HepG2 (cell line): Measurements from ENCODE around the gene MAP3K7CL. TPM values are rescaled to one million over a fixed set of nuclear protein-coding genes. Genes with fewer than 3 reads are reported as not detected.

ENCODE experiments used
- ATAC-seq: fragments of 200-7000 bp; cut with Tn5 transposase; 3 replicates; pipeline ENCODE4 v1.9.1; 2020; ENCODE audit warnings: mild to moderate bottlenecking, moderate library complexity
- BruUV-seq: library from RNA; stranded (reverse); fragments of 400-500 nt; replicated peaks from 2 replicates; lab custom pipeline; 2021; lab: Mats Ljungman, UMichigan
- CTCF ChIA-PET: fragments of 300-600 bp; formaldehyde crosslinking; extraction: SDS; loops from one replicate; lab custom pipeline; 2021; ENCODE audit warnings: low total read pairs, inconsistent platforms, low intra/inter-chr PET ratio; lab: Yijun Ruan, JAX
- POLR2A ChIA-PET: fragments of 350-600 bp; sonication (Branson Sonifier 250); formaldehyde crosslinking; loops from one replicate; lab custom pipeline; 2020; ENCODE audit warnings: antibody characterized with exemption, inconsistent platforms; lab: Yijun Ruan, JAX
- DNase-seq: peaks from one replicate; pipeline ENCODE4 v3.0.0-alpha.2; 2015; ENCODE audit warnings: low spot score
- FAIRE-seq: peaks from 3 replicates; lab custom pipeline; 2011; peaks lifted over from hg19 to GRCh38; lab: Jason Lieb, UNC
- H2AFZ ChIP-seq: one replicate; pipeline ENCODE4 v1.6.1; 2011; ENCODE audit warnings: low read length, inconsistent platforms
- H3K27ac ChIP-seq: fragments of 300-600 bp; 3 replicates; pipeline ENCODE4 v1.8.0; 2011; ENCODE audit warnings: mixed run types, mild to moderate bottlenecking, mixed read lengths, low read length, inconsistent platforms; ENCODE audit not compliant: insufficient read depth; ENCODE audit errors: extremely low read length
- H3K27me3 ChIP-seq, 2 experiments: fragments of 200-600 bp in 1 of 2; 2 replicates in 1 of 2; 3 replicates in 1 of 2; pipeline versions ENCODE4 v1.6.0 to v1.8.0; 2011; ENCODE audit warnings: low read length in 2 of 2, mild to moderate bottlenecking in 2 of 2, moderate library complexity in 2 of 2, inconsistent platforms in 1 of 2; ENCODE audit not compliant: insufficient read depth in 2 of 2, control insufficient read depth in 1 of 2
- H3K36me3 ChIP-seq, 2 experiments: fragments of 200-600 bp in 1 of 2; replicated peaks in 1 of 2; 2 replicates in 1 of 2; 3 replicates in 1 of 2; pipeline versions ENCODE4 v1.5.1 to v1.8.0; 2011; ENCODE audit warnings: low read length in 2 of 2, inconsistent platforms in 1 of 2; ENCODE audit not compliant: insufficient read depth in 2 of 2, control insufficient read depth in 1 of 2
- H3K4me1 ChIP-seq: 2 replicates; pipeline ENCODE4 v1.5.1; 2012; ENCODE audit warnings: low read length, inconsistent platforms; ENCODE audit not compliant: insufficient read depth
- H3K4me2 ChIP-seq: 2 replicates; pipeline ENCODE4 v1.6.0; 2011; ENCODE audit warnings: low read depth, low read length, inconsistent platforms
- H3K4me3 ChIP-seq, 3 experiments: fragments of 200-600 bp in 1 of 3; sonication (generic), shearing (Covaris generic) in 1 of 3; replicated peaks in 1 of 3; 2 replicates each; pipeline ENCODE4 v1.5.1; 2011 to 2016; ENCODE audit warnings: low read length in 3 of 3, inconsistent platforms in 2 of 3, low read depth in 2 of 3, mild to moderate bottlenecking in 2 of 3, control low read depth in 1 of 3, mixed read lengths in 1 of 3; ENCODE audit not compliant: insufficient read depth in 1 of 3
- H3K79me2 ChIP-seq: one replicate; pipeline ENCODE4 v1.6.1; 2011; ENCODE audit warnings: low read length, inconsistent platforms; ENCODE audit not compliant: insufficient read depth
- H3K9ac ChIP-seq: 2 replicates; pipeline ENCODE4 v1.6.0; 2011; ENCODE audit warnings: mild to moderate bottlenecking, low read depth, low read length, inconsistent platforms; ENCODE audit not compliant: insufficient read depth
- H3K9me3 ChIP-seq: 2 replicates; pipeline ENCODE4 v1.5.1; 2012; ENCODE audit warnings: mild to moderate bottlenecking, low read length
- H4K20me1 ChIP-seq: 2 replicates; pipeline ENCODE4 v1.6.0; 2011; ENCODE audit warnings: inconsistent platforms, mild to moderate bottlenecking, low read length, moderate library complexity; ENCODE audit not compliant: insufficient read depth
- ATF7-NPFF ChIP-seq: sonication (generic); formaldehyde crosslinking; IDR thresholded peaks from 2 replicates; pipeline ENCODE4 v1.8.1; 2023; ENCODE audit warnings: mild to moderate bottlenecking, low read depth, missing genetic modification reagents, moderate library complexity
- CCDC6 ChIP-seq: sonication (generic); formaldehyde crosslinking; IDR thresholded peaks from 2 replicates; pipeline ENCODE4 v1.8.1; 2022; ENCODE audit warnings: mild to moderate bottlenecking, missing genetic modification reagents, moderate library complexity
- DMTF1 ChIP-seq: sonication (generic); formaldehyde crosslinking; IDR thresholded peaks from 2 replicates; pipeline ENCODE4 v1.4.0; 2020; ENCODE audit warnings: mild to moderate bottlenecking, missing genetic modification reagents
- PCBP2 ChIP-seq: fragments of 200-400 bp; formaldehyde crosslinking; optimal IDR thresholded peaks from 2 replicates; pipeline ENCODE3; 2018; ENCODE audit warnings: low read length, low read depth; ENCODE audit not compliant: poor library complexity, severe bottlenecking
- TFDP2 ChIP-seq: sonication (generic); formaldehyde crosslinking; IDR thresholded peaks from 2 replicates; pipeline ENCODE4 v1.4.0; 2020; ENCODE audit warnings: missing genetic modification reagents
- USF2 ChIP-seq, 2 experiments: sonication (generic) in 1 of 2; formaldehyde crosslinking in 1 of 2; IDR thresholded peaks; 2 replicates each; pipeline versions ENCODE4 v1.5.1 to v1.6.1; 2011 to 2020; ENCODE audit warnings: borderline replicate concordance in 1 of 2, low read depth in 1 of 2, low read length in 1 of 2, mild to moderate bottlenecking in 1 of 2, missing genetic modification reagents in 1 of 2, moderate library complexity in 1 of 2
- ZFX ChIP-seq: sonication (generic); formaldehyde crosslinking; IDR thresholded peaks from 2 replicates; pipeline ENCODE4 v1.4.0; 2020; ENCODE audit warnings: mild to moderate bottlenecking, low read depth, missing genetic modification reagents, moderate library complexity
- WGBS: methylation state at CpG from one replicate; pipeline ENCODE4 v1.1.6; 2017; ENCODE audit warnings: low lambda C conversion rate; 5-methylcytosine and 5-hydroxymethylcytosine counted together
- in situ Hi-C: cut with HindIII; loops from 2 replicates; pipeline ENCODE4 v1.10.0; 2017; ENCODE audit warnings: low pct_unique_long_range_greater_than_20kb; ENCODE audit not compliant: extremely low pct_ligation_motif_present
- intact Hi-C: fragments of 100-400 bp; cut with micrococcal nuclease; formaldehyde crosslinking; loops from one replicate; pipeline ENCODE4 v1.10.0; 2022; ENCODE audit not compliant: unreplicated experiment
- polyA plus RNA-seq, 8 experiments: library from polyadenylated mRNA; depleted of rRNA in 3 of 8; stranded (reverse) in 7 of 8; unstranded in 1 of 8; fragments of >200 nt; fragmentation: Illumina TruSeq in 4 of 8; extraction: Trizol in 4 of 8; gene quantifications; 2 replicates each; pipeline versions ENCODE4 v1.2.1 to v1.2.3, GENCODE V29; 2011 to 2016; ENCODE audit warnings: low read depth in 4 of 8, missing spikeins in 1 of 8, mixed read lengths in 1 of 8; ENCODE audit not compliant: insufficient read depth in 1 of 8
- total RNA-seq, 5 experiments: library from RNA; depleted of rRNA; stranded (reverse); fragments of >200 nt; fragmentation: Illumina TruSeq; extraction: Trizol; gene quantifications; 2 replicates each; pipeline ENCODE4 v1.2.3, GENCODE V29; 2016; ENCODE audit warnings: low read depth in 1 of 5
- TF ChIP-seq, protein P1 (sequence below): sonication (generic); formaldehyde crosslinking; IDR thresholded peaks from 2 replicates; pipeline ENCODE4 v1.8.1; 2023; ENCODE audit warnings: missing genetic modification reagents, inconsistent platforms, borderline replicate concordance

The MAP3K7CL gene
- total and polyA plus RNA-seq, 2 of the 13 experiments (the other 11 are each of a cell fraction or from before 2014, with no cell fraction given), result 0.04 to 0.15 TPM

DNA sequence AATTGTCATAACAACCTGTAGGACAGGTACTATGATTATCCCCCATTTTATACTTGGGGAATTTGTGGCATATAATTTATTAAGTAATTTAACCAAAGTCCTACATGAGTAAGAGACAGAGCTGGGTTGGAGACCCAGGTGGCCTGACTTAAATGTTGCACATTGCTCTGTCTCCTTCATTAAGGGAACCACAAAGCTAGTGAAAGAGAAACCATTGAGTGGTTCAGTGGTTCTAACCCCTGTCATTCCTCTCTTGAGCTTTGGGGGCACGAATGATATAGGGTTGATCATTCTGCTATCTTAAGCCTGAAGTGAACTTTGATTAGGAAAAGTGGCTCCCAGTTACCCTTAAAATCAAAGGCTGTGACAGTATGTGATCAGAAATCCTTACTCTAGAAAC lies 5.3 kb upstream of the MAP3K7CL start:
- H3K4me1 ChIP-seq, result no peaks in the 10 kb centered on the region
- H2AFZ ChIP-seq, result no peak overlapping the region
- no peak overlapping the region for H3K9ac ChIP-seq
- H3K9me3 ChIP-seq, result no peaks in the 10 kb centered on the region
- H3K27ac ChIP-seq, result no peak overlapping the region
- BruUV-seq, result no TSS peak
- in situ Hi-C loops (no loop called here), intact Hi-C loops (no loop called here)
- H4K20me1 ChIP-seq, result no peaks in the 10 kb centered on the region
- DNase-seq (no peak), FAIRE-seq (no peak), ATAC-seq (no peak)
- 0% methylated on average over 1 of the region's 1 CpG for WGBS
- no peaks in the 10 kb centered on the region for H3K79me2 ChIP-seq
- H3K4me2 ChIP-seq, result no peak overlapping the region
- POLR2A ChIA-PET, result no interaction called here
- no peaks in the 10 kb centered on the region for H3K36me3 ChIP-seq
- no peak overlapping the region for H3K4me3 ChIP-seq
- CTCF ChIA-PET, result no interaction called here
- no peaks in the 10 kb centered on the region for H3K27me3 ChIP-seq
- no peak for TF ChIP-seq TFDP2 (CRISPR knock-in tag)
- TF ChIP-seq DMTF1 (CRISPR knock-in tag), result no peak
- TF ChIP-seq ZFX, result no peak
- TF ChIP-seq ATF7-NPFF (CRISPR knock-in tag), result no peak
- TF ChIP-seq USF2 (IDR thresholded peaks at IDR 0.05; ENCODE audit: low read depth, low read length), result no peak
- TF ChIP-seq USF2 (CRISPR knock-in tag; IDR thresholded peaks at IDR 0.05; ENCODE audit: borderline replicate concordance), result no peak
- TF ChIP-seq CCDC6, result no peak
- TF ChIP-seq, protein P1, sequence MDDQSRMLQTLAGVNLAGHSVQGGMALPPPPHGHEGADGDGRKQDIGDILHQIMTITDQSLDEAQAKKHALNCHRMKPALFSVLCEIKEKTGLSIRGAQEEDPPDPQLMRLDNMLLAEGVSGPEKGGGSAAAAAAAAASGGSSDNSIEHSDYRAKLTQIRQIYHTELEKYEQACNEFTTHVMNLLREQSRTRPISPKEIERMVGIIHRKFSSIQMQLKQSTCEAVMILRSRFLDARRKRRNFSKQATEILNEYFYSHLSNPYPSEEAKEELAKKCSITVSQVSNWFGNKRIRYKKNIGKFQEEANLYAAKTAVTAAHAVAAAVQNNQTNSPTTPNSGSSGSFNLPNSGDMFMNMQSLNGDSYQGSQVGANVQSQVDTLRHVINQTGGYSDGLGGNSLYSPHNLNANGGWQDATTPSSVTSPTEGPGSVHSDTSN (CRISPR knock-in tag), result no peak
- TF ChIP-seq PCBP2, result no peak
